ENCODE measurements around the gene DTWD2.
A peak's percentile ranks its signal among the peaks of the same experiment; 100 is the strongest.
"Not testable (repeated sequence)": the region's sequence is repeated elsewhere in the genome, so short reads cannot be mapped to it uniquely, and the experiment has no call there.

Gene DTWD2

DNA sequence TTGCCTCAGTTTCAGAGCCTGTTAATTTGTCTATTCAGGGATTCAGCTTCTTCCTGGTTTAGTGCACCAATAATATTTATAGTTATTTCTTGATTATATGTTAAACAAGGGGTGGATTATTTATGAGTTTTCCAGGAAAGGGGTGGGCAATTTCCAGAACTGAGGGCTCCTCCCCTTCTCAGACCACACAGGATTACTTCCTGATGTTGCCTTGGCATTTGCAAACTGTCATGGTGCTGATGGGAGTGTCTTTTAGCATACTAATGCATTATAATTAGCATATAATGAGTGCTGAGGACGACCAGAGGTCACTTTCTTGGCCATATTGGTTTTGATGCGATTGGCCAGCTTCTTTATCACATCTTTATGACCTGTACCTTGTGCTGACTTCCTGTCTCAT, 6.2 kb upstream of the DTWD2 start:
- no peak for DNase-seq

GRCh38 chr5:118993118-118993517, 4.8 kb upstream of the DTWD2 start:
- not testable (repeated sequence) for DNase-seq

DNA sequence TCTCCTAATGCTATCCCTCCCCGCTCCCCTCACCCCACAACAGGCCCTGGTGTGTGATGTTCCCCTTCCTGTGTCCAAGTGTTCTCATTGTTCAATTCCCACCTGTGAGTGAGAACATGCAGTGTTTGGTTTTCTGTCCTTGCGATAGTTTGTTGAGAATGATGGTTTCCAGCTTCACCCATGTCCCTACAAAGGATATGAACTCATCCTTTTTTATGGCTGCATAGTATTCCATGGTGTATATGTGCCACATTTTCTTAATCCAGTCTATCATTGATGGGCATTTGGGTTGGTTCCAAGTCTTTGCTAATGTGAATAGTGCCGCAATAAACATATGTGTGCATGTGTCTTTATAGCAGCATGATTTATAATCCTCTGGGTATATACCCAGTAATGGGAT, 3.7 kb upstream of the DTWD2 start:
- DNase-seq = not testable (repeated sequence)

DNA sequence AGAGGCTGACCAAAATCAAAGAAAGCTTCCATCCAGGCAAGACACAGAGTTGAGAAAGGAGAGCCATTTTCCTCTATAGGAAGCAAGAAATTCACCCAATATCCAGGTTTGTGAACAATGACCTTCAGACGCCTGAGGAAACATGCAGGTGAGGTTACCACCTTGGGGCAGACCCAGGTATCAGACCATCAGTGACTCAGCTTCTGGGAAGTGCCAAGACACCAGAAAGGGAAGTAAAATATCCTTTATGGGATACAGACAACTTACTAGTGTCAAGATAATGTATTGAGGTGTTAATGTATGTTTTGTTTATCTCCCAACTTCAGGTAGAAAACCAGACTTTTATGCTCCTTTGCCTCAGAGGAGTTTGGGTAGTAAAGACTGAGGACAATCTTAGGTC, 2.2 kb upstream of the DTWD2 start:
- no peak for DNase-seq

- DNase-seq = no peak
Measured at GRCh38 chr5:118989816-118990215, 1.5 kb upstream of the DTWD2 start.

DNA sequence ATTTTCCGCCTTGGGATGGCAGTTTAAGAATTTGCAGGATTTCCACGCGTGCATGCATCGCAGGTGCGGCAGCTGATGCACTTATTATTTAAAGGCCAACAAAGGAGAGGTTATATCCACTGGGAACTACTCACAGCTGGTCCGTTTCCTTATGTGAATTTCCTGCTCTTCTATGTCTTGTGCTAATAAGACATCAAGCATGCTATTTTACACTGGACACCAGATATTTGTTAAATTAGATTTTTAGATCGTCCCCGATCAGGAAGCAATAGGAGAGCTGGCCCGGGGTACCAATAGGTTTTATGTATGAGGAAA, 476 bp upstream of the DTWD2 start:
- peak; percentile 42 for DNase-seq

DNA sequence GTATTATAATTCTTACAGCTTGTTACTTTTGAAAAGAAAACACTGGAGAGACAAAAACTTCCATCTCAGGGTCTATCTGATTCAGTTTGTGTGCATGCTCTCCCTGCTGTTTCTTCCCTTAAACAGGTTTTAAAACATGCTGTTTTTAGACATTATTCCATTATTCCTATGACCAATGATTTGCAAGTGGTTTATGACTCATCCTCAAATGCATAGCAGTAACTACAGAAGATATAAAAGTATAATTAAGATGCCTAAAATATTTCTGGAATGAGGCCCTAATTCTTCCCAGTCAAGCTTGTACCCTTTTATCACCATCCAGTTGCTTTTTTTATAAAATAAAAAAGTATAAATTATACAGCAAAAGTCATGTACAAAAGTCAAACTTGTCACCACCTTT, 3.7 kb downstream of the DTWD2 start:
- DNase-seq = no peak

DNA sequence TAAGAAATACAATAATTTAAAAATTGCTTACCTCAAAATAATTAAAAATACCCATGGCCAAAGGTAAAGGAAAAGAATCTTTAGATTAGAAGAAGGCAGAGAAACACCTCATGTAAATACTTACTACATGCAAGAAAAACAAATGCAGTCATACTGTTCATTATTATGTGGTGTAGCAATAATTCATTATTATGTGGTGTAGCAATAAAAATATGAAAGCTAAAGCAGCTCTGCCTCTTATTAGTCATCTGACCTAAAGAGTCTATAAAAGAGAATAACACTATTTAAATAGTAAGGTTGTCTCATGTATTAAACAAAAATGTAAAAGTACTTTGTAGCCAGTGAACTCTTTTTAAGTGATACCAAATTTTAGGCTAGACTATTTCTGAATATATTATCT, 6.6 kb downstream of the DTWD2 start:
- DNase-seq = no peak

DNA sequence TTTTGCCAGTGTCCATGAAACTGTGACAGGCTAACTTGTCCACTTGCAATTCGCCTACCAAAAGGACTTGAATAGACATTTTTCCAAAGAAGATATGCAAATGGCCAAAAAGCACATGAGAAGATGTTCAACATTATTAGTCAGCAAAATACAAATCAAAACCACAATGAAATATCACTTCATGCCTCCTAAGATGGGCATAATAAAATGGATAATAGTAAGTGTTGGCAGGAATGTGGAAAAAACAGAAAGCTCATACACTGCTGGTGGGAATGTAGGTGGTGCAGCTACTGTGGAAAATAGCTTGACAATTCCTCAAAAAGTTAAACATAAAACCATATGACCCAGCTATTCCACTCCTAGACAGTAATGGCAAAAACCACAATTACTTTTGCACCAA, 7.9 kb downstream of the DTWD2 start:
- DNase-seq = no peak

GRCh38 chr5:118980017-118980416, 8.3 kb downstream of the DTWD2 start:
- DNase-seq = no peak

DNA sequence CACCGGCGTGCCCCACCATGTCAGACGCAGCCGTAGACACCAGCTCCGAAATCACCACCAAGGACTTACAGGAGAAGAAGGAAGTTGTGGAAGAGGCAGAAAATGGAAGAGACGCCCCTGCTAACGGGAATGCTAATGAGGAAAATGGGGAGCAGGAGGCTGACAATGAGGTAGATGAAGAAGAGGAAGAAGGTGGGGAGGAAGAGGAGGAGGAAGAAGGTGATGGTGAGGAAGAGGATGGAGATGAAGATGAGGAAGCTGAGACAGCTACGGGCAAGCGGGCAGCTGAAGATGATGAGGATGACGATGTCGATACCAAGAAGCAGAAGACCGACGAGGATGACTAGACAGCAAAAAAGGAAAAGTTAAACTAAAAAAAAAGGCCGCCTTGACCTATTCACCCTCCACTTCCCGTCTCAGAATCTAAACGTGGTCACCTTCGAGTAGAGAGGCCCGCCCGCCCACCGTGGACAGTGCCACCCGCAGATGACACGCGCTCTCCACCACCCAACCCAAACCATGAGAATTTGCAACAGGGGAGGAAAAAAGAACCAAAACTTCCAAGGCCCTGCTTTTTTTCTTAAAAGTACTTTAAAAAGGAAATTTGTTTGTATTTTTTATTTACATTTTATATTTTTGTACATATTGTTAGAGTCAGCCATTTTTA, 14.4 kb downstream of the DTWD2 start:
- DNase-seq = not testable (repeated sequence)

- no peak for DNase-seq
Measured at GRCh38 chr5:118968925-118969375, 19.4 kb downstream of the DTWD2 start.

GRCh38 chr5:118968406-118968911, 19.9 kb downstream of the DTWD2 start:
- no peak for DNase-seq

- DNase-seq = no peak
Measured at GRCh38 chr5:118967059-118967508, 21.3 kb downstream of the DTWD2 start.

- DNase-seq = no peak
Measured at GRCh38 chr5:118965890-118966289, 22.5 kb downstream of the DTWD2 start.

- DNase-seq = not testable (repeated sequence)
Measured at GRCh38 chr5:118964970-118965369, 23.4 kb downstream of the DTWD2 start.

- not testable (repeated sequence) for DNase-seq
Measured at GRCh38 chr5:118964388-118964787, 24.0 kb downstream of the DTWD2 start.

GRCh38 chr5:118963169-118963568, 25.2 kb downstream of the DTWD2 start:
- DNase-seq = no peak

- DNase-seq = no peak
Measured at GRCh38 chr5:118960557-118960956, 27.8 kb downstream of the DTWD2 start.

DNA sequence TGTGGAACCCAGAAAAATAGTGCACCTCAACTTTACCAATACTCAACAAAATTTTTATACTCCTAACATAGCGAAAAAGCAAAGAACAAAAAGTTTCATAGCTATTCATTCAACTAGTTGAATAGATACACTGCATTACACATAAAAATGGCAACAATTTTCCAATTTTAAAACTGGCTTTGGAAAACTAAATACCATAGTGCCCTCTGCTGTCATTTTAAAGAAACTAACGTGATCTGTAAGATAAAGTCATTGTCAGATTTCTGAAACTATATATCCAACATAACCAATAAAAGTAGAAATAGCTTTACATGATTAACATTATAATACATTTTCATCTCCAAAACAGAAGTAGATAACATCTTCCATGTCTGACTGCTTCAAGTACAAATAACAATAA, 31.6 kb downstream of the DTWD2 start:
- DNase-seq = peak; percentile 36

GRCh38 chr5:118953652-118954005, 34.7 kb downstream of the DTWD2 start:
- no peak for DNase-seq

GRCh38 chr5:118952992-118953651, 35.2 kb downstream of the DTWD2 start:
- no peak for DNase-seq

DNA sequence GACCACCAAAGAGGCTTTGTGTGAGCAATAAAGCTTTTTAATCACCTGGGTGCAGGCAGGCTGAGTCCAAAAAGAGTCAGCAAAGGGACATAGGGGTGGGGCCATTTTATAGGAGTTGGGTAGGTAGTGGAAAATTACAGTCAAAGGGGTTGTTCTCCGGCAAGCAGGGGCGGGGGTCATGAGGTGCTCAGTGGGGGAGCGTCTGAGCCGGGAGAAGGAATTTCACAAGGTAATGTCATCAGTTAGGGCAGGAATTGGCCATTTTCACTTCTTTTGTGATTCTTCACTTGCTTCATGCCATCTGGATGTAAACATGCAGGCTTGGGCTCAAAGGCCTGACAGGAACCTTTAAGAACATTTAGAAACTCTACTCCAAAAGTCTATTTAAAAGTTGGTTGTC, 36.0 kb downstream of the DTWD2 start:
- DNase-seq = not testable (repeated sequence)

- DNase-seq = not testable (repeated sequence)
Measured at GRCh38 chr5:118950354-118950753, 38.0 kb downstream of the DTWD2 start.

Data from NCI-H2171 treated with DMSO at 0.1 percent for 48 hours (cell line).